Measurements from ENCODE around the gene LRFN3.

DNA sequence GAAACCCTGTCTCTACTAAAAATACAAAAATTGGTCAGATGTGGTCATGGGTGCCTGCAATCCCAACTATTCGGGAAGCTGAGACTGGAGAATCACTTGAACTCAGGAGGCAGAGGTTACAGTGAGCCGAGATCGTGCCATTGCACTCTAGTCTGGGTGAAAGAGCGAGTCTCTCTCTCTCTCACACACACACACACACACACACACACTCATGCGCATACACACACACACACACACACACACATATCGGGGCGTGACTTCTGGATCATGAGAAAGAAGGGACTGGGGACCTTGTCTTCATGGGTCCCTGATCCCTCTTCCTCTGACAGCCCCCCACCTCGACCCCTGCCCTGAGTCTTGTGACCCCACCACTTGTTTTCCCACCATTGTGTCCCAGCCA, 47.0 kb downstream of the LRFN3 start:
- TF ChIP-seq, protein P1, sequence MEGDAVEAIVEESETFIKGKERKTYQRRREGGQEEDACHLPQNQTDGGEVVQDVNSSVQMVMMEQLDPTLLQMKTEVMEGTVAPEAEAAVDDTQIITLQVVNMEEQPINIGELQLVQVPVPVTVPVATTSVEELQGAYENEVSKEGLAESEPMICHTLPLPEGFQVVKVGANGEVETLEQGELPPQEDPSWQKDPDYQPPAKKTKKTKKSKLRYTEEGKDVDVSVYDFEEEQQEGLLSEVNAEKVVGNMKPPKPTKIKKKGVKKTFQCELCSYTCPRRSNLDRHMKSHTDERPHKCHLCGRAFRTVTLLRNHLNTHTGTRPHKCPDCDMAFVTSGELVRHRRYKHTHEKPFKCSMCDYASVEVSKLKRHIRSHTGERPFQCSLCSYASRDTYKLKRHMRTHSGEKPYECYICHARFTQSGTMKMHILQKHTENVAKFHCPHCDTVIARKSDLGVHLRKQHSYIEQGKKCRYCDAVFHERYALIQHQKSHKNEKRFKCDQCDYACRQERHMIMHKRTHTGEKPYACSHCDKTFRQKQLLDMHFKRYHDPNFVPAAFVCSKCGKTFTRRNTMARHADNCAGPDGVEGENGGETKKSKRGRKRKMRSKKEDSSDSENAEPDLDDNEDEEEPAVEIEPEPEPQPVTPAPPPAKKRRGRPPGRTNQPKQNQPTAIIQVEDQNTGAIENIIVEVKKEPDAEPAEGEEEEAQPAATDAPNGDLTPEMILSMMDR (IDR thresholded peaks at IDR 0.05; ENCODE audit: insufficient read depth, low read length) = no peak
- TF ChIP-seq, protein P2, sequence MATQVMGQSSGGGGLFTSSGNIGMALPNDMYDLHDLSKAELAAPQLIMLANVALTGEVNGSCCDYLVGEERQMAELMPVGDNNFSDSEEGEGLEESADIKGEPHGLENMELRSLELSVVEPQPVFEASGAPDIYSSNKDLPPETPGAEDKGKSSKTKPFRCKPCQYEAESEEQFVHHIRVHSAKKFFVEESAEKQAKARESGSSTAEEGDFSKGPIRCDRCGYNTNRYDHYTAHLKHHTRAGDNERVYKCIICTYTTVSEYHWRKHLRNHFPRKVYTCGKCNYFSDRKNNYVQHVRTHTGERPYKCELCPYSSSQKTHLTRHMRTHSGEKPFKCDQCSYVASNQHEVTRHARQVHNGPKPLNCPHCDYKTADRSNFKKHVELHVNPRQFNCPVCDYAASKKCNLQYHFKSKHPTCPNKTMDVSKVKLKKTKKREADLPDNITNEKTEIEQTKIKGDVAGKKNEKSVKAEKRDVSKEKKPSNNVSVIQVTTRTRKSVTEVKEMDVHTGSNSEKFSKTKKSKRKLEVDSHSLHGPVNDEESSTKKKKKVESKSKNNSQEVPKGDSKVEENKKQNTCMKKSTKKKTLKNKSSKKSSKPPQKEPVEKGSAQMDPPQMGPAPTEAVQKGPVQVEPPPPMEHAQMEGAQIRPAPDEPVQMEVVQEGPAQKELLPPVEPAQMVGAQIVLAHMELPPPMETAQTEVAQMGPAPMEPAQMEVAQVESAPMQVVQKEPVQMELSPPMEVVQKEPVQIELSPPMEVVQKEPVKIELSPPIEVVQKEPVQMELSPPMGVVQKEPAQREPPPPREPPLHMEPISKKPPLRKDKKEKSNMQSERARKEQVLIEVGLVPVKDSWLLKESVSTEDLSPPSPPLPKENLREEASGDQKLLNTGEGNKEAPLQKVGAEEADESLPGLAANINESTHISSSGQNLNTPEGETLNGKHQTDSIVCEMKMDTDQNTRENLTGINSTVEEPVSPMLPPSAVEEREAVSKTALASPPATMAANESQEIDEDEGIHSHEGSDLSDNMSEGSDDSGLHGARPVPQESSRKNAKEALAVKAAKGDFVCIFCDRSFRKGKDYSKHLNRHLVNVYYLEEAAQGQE (IDR thresholded peaks at IDR 0.05; ENCODE audit: insufficient replicate concordance, low read depth) = no peak
